Middle frontal gyrus (tissue), 1 donor: ENCODE measurements around the gene FOXL1.

Experiments used
- DNase-seq: peaks from one replicate; pipeline ENCODE4 v3.0.0-alpha.2; 2015; ENCODE audit warnings: low spot score; ENCODE audit errors: extremely low spot score

The FOXL1 gene

GRCh38 chr16:86604436-86605193 is 26.3 kb downstream of the FOXL1 start:
- no peak for DNase-seq

DNA sequence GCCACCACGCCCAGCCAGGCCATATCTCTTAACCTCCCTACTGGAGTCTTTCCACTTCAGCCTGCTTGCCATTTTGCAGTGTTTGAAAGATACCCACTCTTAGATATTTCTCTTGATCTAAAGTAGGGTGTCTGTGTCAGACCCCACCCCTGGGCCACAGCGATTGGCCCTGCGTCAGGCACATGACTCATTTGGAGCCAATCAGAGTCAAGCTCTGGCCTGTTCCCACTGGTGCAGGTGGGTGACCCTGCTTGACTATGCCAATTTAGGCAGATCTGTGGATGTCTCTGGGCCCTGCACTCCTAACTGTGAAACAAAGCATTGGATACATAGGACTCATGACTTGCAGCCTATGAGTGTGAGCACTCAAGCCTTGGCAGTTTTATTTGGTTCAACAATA is 27.6 kb downstream of the FOXL1 start:
- no peak for DNase-seq

GRCh38 chr16:86608301-86608747 is 30.0 kb downstream of the FOXL1 start:
- no peak for DNase-seq

GRCh38 chr16:86609115-86609514 is 30.8 kb downstream of the FOXL1 start:
- DNase-seq, result no peak

DNA sequence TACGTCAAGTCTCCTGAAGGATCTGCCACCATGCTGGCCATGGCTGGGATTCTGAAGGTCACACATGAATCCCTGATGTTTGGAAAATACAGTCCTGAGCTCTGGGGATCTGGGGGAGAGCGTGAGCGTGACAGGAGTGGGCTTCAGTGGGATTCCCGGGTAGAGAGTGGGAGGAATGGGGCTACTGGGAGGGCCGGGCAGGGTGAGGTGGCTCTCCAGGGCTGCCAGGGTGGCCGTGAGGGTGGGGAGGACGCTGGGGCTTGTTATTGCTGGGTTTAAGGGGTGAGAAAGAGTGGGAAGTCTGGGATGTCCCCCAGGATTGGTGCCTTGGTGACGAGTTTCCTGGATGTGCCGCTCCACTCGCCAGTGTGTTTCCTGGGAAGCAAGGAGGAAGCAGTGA is 31.3 kb downstream of the FOXL1 start:
- DNase-seq, result no peak

- no peak for DNase-seq
Measured at GRCh38 chr16:86610779-86611524, 32.6 kb downstream of the FOXL1 start.

DNA sequence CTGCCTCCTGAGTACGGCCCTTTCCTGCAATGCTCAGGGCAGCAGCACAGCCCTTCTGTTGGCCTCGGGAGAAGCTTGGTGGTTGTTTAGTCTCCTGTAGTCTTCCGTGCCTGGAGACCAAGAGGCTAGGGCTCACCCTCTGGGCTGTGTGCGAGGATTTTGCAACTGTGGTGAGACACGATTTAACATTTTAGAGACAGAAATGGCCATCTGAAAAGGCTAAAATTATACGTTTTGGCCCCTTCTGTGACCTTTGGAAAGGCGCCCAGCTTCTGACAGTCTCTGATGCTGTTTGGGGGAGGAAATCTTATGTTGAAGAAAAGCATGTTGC is 33.1 kb downstream of the FOXL1 start:
- no peak for DNase-seq

DNA sequence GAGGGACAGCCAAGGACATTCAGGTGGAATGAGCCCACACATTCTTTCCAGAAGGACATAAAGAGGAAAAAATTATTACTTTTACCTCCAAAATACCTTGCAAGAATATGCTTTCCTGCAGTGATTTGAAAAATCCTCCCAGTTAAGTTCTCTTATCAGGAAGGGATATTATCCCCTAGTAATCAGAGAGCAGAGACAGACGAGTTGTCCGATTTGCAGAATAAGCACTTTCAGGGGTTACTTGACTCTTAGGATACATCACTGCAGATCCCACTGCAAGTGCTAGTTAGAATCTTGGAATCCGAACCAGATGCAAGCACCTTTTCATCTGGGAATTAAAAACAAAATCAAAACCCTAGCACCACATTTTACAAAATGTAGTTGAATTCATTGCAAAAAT is 33.6 kb downstream of the FOXL1 start:
- no peak for DNase-seq

GRCh38 chr16:86614699-86615098 is 36.4 kb downstream of the FOXL1 start:
- DNase-seq, result no peak

DNA sequence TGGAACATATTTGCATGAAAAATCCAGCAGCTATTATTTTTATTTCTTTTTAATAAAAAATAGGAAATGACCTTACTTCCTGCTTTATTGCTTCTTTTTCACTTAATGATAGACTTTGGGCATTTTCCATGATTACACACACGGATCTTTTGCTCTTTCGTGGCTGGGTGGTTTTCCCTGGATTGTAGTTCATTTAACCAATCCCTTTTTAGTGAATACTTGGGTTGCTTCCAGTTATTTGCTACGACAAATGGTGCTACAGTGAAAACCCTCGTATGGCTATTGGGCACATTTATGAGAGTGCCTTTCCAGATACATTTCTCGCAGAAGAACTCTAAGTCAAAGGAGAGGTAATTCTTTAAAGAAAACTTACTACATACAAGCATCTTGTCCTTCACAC is 38.6 kb downstream of the FOXL1 start:
- no peak for DNase-seq

GRCh38 chr16:86618431-86619238 is 40.3 kb downstream of the FOXL1 start:
- DNase-seq, result no peak

GRCh38 chr16:86619239-86619794 is 41.0 kb downstream of the FOXL1 start:
- DNase-seq, result no peak

- DNase-seq, result no peak
Measured at GRCh38 chr16:86620184-86620583, 41.8 kb downstream of the FOXL1 start.

DNA sequence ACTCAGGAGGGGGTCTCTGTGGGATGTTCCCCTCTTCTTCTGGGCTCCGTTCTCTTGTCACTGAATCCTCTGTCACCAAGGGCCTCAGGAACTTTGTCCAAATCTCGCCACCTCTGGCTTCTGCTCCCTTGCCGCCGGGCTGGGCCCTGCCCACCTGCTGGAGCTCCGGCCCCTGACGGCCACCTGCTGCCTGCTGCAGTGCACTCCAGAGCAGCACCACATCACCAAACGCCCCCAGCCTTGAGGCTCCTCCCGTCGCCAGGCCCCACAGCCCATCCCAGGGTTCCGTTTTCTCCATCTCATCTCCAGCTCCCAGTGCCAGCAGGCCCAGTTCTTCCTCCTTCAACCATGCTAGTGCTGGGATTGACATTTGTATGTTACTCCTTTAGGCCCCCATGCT is 43.6 kb downstream of the FOXL1 start:
- no peak for DNase-seq

DNA sequence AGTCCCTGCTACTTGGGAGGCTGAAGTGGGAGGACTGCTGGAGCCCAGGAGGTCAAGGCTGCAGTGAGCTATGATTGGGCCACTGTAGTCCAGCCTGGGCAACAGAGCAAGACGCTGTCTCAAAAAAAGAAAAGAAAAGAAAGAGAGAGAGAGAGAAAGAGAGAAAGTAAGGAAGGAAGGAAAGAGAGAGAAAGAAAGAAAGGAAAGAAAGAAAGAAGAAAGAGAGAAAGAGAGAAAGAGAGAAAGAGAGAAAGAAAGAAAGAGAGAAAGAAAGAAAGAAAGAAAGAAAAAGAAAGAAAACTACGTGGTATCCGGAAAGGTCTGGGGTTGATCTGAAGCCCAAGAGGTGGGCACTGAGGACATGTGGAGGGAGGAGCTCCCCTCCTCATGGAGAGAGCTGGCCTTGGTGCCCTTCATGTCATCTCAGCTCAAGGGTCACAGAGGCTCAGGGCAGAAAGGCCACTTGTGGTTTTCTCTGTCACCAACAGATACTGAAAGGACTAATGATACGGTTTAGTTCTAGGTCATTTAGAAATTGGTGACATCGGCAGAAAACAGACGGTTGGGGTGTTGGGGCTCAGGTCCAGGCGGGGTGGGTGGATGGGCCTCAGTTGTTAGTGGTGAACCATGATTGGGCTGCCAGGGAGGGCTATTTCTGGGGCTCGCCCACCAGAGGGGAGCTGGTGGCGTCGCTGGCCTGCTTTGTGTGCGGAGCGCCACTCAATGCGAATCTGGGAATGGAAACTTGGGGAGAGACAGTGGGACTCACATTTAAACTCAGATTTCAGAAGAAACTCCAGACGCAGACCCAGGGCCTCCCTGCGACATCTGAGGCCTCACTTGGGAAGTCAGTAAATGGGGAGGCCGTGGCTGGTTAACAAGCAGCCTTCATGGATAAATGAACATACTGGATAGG is 44.6 kb downstream of the FOXL1 start:
- DNase-seq, result no peak

GRCh38 chr16:86625029-86625428 is 46.7 kb downstream of the FOXL1 start:
- DNase-seq, result no peak

GRCh38 chr16:86625821-86626220 is 47.5 kb downstream of the FOXL1 start:
- DNase-seq, result no peak

GRCh38 chr16:86626284-86626683 is 47.9 kb downstream of the FOXL1 start:
- DNase-seq, result no peak

DNA sequence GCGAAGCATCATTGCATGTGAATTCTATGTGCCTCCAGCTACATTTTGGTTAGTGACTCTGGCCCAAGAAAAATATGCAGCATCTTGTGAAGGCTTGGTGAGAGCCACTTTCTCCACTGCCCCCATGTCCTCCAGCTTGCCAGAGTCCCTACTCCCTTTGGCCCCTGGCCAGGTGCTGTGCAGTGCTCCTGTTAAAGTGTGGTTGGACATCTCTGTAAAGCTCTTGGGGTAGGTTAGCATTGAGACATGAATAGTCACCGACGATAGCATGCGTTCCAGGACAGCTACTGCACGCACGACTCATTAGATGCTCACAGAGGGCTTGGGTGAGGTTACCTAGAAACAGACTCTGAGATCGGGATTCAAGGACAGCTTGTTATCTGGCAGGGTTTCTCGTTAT is 48.6 kb downstream of the FOXL1 start:
- DNase-seq, result no peak

DNA sequence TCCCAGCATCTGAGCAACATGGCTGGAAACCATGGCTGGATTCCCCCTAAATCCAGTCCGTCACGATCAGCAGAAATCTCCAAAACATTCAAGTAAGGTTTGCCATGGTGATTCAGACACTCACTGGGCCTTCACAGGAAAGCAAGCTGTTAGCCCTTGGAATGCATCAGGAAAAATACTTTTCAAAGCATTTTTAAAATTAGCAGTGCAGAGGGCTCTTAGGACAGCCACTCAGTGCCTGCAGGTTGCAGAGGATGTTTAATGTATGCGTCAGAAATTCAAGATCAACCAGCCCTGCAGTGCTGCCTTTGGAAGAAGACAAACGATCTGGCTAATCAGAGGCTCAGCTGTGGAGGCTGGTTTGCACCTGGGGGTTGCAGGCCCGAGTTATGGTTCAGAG is 50.3 kb downstream of the FOXL1 start:
- no peak for DNase-seq

- DNase-seq, result no peak
Measured at GRCh38 chr16:86630471-86630870, 52.1 kb downstream of the FOXL1 start.
